Progenitor cell of endocrine pancreas (in vitro differentiated cells): Measurements from ENCODE around the gene HS2ST1. TPM values are rescaled to one million over a fixed set of nuclear protein-coding genes. Genes with fewer than 3 reads are reported as not detected.

Experiments
- DNase-seq: peaks from one replicate; pipeline ENCODE4 v3.0.0; 2021; ENCODE audit warnings: low spot score; ENCODE audit not compliant: unreplicated experiment
- H3K27ac Mint-ChIP-seq: 2 replicates; pipeline ENCODE4 v1.8.0; 2021; ENCODE audit warnings: mild to moderate bottlenecking, moderate library complexity, mixed read lengths
- H3K27me3 Mint-ChIP-seq: 2 replicates; pipeline ENCODE4 v1.8.0; 2021; ENCODE audit warnings: mixed read lengths
- H3K36me3 Mint-ChIP-seq: 2 replicates; pipeline ENCODE4 v1.8.0; 2022; ENCODE audit warnings: mixed read lengths; ENCODE audit not compliant: insufficient read depth
- H3K4me1 Mint-ChIP-seq: 2 replicates; pipeline ENCODE4 v1.8.0; 2021; ENCODE audit warnings: low read depth, mixed read lengths
- H3K4me3 Mint-ChIP-seq: 2 replicates; pipeline ENCODE4 v1.8.0; 2021; ENCODE audit warnings: low read depth, mild to moderate bottlenecking, moderate library complexity, mixed read lengths
- H3K9me3 Mint-ChIP-seq: 2 replicates; pipeline ENCODE4 v1.8.0; 2021; ENCODE audit warnings: low read depth, mixed read lengths
- total RNA-seq: library from RNA; stranded (reverse); gene quantifications from 2 replicates; pipeline ENCODE4 v1.2.1, GENCODE V29; 2021
- TF ChIP-seq, protein P1 (sequence below): fragments of 200-600 bp; sonication (generic); IDR thresholded peaks from one replicate; pipeline ENCODE4 v1.5.0; 2021; ENCODE audit warnings: antibody characterized with exemption, mild to moderate bottlenecking; ENCODE audit not compliant: unreplicated experiment

HS2ST1 gene
- total RNA-seq, 1 donor from 2014 or later: 41.4 TPM

- no peaks in the 10 kb centered on the region for H3K36me3 Mint-ChIP-seq
- DNase-seq: no peak
- TF ChIP-seq, protein P1, sequence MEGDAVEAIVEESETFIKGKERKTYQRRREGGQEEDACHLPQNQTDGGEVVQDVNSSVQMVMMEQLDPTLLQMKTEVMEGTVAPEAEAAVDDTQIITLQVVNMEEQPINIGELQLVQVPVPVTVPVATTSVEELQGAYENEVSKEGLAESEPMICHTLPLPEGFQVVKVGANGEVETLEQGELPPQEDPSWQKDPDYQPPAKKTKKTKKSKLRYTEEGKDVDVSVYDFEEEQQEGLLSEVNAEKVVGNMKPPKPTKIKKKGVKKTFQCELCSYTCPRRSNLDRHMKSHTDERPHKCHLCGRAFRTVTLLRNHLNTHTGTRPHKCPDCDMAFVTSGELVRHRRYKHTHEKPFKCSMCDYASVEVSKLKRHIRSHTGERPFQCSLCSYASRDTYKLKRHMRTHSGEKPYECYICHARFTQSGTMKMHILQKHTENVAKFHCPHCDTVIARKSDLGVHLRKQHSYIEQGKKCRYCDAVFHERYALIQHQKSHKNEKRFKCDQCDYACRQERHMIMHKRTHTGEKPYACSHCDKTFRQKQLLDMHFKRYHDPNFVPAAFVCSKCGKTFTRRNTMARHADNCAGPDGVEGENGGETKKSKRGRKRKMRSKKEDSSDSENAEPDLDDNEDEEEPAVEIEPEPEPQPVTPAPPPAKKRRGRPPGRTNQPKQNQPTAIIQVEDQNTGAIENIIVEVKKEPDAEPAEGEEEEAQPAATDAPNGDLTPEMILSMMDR: no peak
- H3K27me3 Mint-ChIP-seq: peaks cover 56% of the 10 kb centered on the region
- no peak overlapping the region for H3K4me3 Mint-ChIP-seq
- no peaks in the 10 kb centered on the region for H3K9me3 Mint-ChIP-seq
- H3K4me1 Mint-ChIP-seq: peaks cover 5% of the 10 kb centered on the region
- H3K27ac Mint-ChIP-seq: no peak overlapping the region
Measured at GRCh38 chr1:87136607-87137341, 222.3 kb downstream of the HS2ST1 start.

- H3K27me3 Mint-ChIP-seq: peaks cover 52% of the 10 kb centered on the region
- H3K9me3 Mint-ChIP-seq: no peaks in the 10 kb centered on the region
- no peak for DNase-seq
- peaks cover 5% of the 10 kb centered on the region for H3K4me1 Mint-ChIP-seq
- no peak overlapping the region for H3K4me3 Mint-ChIP-seq
- TF ChIP-seq, protein P1: no peak
- H3K36me3 Mint-ChIP-seq: no peaks in the 10 kb centered on the region
- no peak overlapping the region for H3K27ac Mint-ChIP-seq
Measured at GRCh38 chr1:87137342-87137739, 222.9 kb downstream of the HS2ST1 start.

GRCh38 chr1:87140831-87141540, 226.6 kb downstream of the HS2ST1 start:
- no peaks in the 10 kb centered on the region for H3K4me1 Mint-ChIP-seq
- no peak for DNase-seq
- TF ChIP-seq, protein P1: no peak
- no peak overlapping the region for H3K4me3 Mint-ChIP-seq
- H3K27me3 Mint-ChIP-seq: peaks cover 23% of the 10 kb centered on the region
- no peaks in the 10 kb centered on the region for H3K9me3 Mint-ChIP-seq
- no peak overlapping the region for H3K27ac Mint-ChIP-seq
- H3K36me3 Mint-ChIP-seq: no peaks in the 10 kb centered on the region

- no peak for DNase-seq
- TF ChIP-seq, protein P1: no peak
- H3K27me3 Mint-ChIP-seq: peaks cover 26% of the 10 kb centered on the region
Measured at GRCh38 chr1:87141556-87141955, 227.1 kb downstream of the HS2ST1 start.

DNA sequence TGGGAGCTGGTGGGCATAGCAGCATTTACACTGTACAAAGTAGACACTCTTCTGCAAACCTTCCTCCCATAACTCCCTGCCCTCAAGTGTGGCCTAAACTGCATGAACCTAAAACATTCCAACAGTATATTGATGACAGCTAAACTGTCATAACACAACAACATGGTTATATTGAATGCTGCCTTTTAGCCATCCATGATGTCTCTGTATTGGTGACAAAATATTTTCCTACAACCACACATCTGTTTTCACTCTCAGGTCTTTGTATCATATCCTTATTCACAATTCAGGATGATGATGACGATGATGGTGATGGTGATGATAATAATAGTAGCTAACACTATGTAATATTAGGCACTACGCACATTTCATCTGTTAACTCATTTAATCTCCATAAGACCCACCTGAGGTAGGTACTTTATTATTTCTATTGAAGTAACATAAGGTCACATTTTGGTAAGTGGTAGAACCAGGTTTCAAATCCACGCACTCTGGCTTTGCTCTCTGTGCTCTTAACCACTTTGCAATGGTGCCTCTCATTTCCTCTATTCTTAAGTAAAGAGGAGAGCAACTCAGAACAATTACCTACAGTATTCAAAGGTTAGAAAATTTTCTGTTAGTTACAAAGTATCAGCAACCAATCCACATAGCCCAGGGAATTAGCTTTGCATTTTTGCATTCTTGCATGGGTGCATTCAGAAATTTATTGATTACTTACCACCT, 229.1 kb downstream of the HS2ST1 start:
- H3K4me1 Mint-ChIP-seq: no peaks in the 10 kb centered on the region
- TF ChIP-seq, protein P1: no peak
- no peak for DNase-seq
- H3K27ac Mint-ChIP-seq: no peak overlapping the region
- peaks cover 3% of the 10 kb centered on the region for H3K9me3 Mint-ChIP-seq
- no peaks in the 10 kb centered on the region for H3K36me3 Mint-ChIP-seq
- H3K4me3 Mint-ChIP-seq: no peak overlapping the region
- peaks cover 25% of the 10 kb centered on the region for H3K27me3 Mint-ChIP-seq

More at GRCh38 chr1:87141556-87141955, 227.1 kb downstream of the HS2ST1 start:
- H3K27ac Mint-ChIP-seq: no peak overlapping the region
- H3K9me3 Mint-ChIP-seq: peaks cover 3% of the 10 kb centered on the region
- no peaks in the 10 kb centered on the region for H3K4me1 Mint-ChIP-seq
- H3K36me3 Mint-ChIP-seq: no peaks in the 10 kb centered on the region
- no peak overlapping the region for H3K4me3 Mint-ChIP-seq
